Right atrium auricular region (tissue), 2 donors: ENCODE data around the gene PAX7. TPM values are rescaled to one million over a fixed set of nuclear protein-coding genes. Genes with fewer than 3 reads are reported as not detected.

ENCODE experiments used
- DNase-seq: peaks from one replicate; pipeline ENCODE4 v3.0.0-alpha.2; 2019; ENCODE audit warnings: low spot score
- H3K27ac ChIP-seq, 2 donors: fragments of 200-600 bp; sonication (generic); 1 replicate in 1 of 2; 2 replicates in 1 of 2; pipeline ENCODE4 v1.5.1; 2016 to 2019
- H3K27me3 ChIP-seq, 2 donors: fragments of 200-600 bp; sonication (generic); one replicate each; pipeline versions ENCODE4 v1.5.1 to v1.6.0; 2017 to 2019
- H3K36me3 ChIP-seq: fragments of 200-600 bp; sonication (generic); one replicate; pipeline ENCODE4 v1.5.1; 2016
- H3K4me1 ChIP-seq, 2 donors: fragments of 200-600 bp; sonication (generic); one replicate each; pipeline versions ENCODE4 v1.5.1 to v1.6.0; 2017 to 2019
- H3K4me3 ChIP-seq, 2 donors: fragments of 200-600 bp; sonication (generic); 1 replicate in 1 of 2; 2 replicates in 1 of 2; pipeline ENCODE4 v1.5.1; 2017 to 2019; ENCODE audit warnings: mild to moderate bottlenecking in 1 of 2, moderate library complexity in 1 of 2
- H3K9me3 ChIP-seq, 2 donors: fragments of 200-600 bp; sonication (generic); one replicate each; pipeline ENCODE4 v1.5.1; 2019
- CTCF ChIP-seq, 2 donors: fragments of 200-600 bp; sonication (generic); IDR thresholded peaks; one replicate each; pipeline ENCODE4 v1.5.1; 2019; ENCODE audit warnings: antibody characterized with exemption in 2 of 2
- total RNA-seq, 2 donors: library from RNA; depleted of rRNA; stranded (reverse); fragments of >200 nt; gene quantifications; one replicate each; pipeline ENCODE4 v1.1.0, GENCODE V29; 2016

Gene PAX7
- total RNA-seq, 2 donors from 2014 or later: not detected

GRCh38 chr1:18657506-18658201, 27.0 kb downstream of the PAX7 start:
- no peaks in the 10 kb centered on the region for H3K9me3 ChIP-seq
- DNase-seq: no peak
- no peaks in the 10 kb centered on the region for H3K4me1 ChIP-seq
- no peak for TF ChIP-seq CTCF (IDR thresholded peaks at IDR 0.05)
- no peak overlapping the region for H3K4me3 ChIP-seq
- peaks cover 0 to 6% of the 10 kb centered on the region in 2 donors for H3K27me3 ChIP-seq
- H3K27ac ChIP-seq: no peak overlapping the region
- no peaks in the 10 kb centered on the region for H3K36me3 ChIP-seq

DNA sequence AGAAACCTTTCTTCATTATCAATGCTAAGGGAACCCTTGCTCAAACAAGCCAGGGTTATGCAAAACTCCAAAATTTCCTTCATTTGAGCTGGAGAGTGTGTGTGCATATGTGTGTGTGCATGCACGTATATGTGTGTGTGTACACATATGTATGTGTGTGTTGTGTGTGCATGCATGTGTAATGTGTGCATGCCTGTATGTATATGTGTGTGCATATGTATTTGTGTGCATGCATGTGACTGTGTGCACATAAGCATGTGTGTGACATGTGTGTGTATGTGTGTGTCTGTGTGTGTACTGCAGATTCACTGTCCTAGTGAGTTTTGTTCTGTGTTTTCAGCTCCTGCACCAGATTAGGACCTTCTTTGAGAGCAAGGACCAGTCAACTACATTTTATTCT, 28.2 kb downstream of the PAX7 start:
- H3K27me3 ChIP-seq: no peaks in the 10 kb centered on the region
- no peak overlapping the region for H3K27ac ChIP-seq
- TF ChIP-seq CTCF (IDR thresholded peaks at IDR 0.05): no peak
- H3K4me1 ChIP-seq: no peaks in the 10 kb centered on the region
- no peaks in the 10 kb centered on the region for H3K9me3 ChIP-seq
- no peak overlapping the region for H3K4me3 ChIP-seq
- no peak for DNase-seq
- no peaks in the 10 kb centered on the region for H3K36me3 ChIP-seq

DNA sequence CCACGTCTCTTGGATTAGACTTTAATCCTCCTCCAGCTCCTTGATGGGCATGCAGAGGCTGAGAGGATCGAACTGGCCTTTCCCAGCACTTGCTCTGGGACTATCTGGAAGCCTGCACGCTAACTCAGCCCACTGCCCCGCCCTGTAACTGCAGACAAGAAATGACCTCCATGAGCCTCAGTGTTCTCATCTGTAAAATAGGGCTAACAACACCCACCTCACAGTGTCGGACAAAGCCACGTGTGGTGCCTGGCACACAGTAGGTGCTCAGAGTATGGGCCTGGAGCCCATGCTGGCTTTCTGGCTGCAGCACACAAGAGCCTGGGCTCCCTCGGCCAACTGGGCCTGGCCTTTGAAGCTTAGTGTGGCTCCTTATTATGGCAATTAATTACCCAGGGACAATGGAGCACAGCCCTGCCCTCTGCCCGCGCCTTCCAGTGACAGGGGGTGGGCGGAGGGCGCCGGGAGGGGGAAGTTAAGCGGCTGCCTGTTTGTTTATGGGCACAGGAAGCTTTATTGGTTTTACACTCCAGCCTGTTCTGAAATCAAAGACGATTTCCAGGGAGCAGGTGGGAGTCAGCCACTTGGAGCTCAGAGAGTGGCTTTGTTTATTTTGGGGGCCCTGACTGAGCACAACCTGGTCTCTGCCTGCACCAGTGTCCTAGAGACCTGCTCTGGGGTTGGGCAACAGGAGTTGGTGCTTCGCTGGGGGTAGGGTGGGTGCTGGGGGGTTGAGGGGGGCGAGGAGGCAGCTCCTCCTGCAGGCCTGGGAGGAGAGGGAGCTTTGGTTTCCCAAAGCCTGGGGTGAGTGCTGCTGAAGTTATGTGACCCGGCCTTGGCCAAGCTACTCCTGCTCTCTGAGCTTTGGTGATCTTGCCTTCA, 31.0 kb downstream of the PAX7 start:
- Histone ChIP-seq H3K27ac (no peak overlapping the region), H3K9me3 (no peaks in the 10 kb centered on the region), H3K4me3 (no peak overlapping the region), H3K36me3 (no peaks in the 10 kb centered on the region), H3K27me3 (no peaks in the 10 kb centered on the region), H3K4me1 (no peaks in the 10 kb centered on the region)
- no peak for DNase-seq
- no peak for TF ChIP-seq CTCF (IDR thresholded peaks at IDR 0.05)

- no peak for DNase-seq
- Histone ChIP-seq H3K36me3 (no peaks in the 10 kb centered on the region), H3K27ac (no peak overlapping the region), H3K4me3 (no peak overlapping the region), H3K27me3 (no peaks in the 10 kb centered on the region), H3K9me3 (no peaks in the 10 kb centered on the region), H3K4me1 (no peaks in the 10 kb centered on the region)
- TF ChIP-seq CTCF (IDR thresholded peaks at IDR 0.05): no peak
Observed at GRCh38 chr1:18662286-18662639, 31.6 kb downstream of the PAX7 start.

DNA sequence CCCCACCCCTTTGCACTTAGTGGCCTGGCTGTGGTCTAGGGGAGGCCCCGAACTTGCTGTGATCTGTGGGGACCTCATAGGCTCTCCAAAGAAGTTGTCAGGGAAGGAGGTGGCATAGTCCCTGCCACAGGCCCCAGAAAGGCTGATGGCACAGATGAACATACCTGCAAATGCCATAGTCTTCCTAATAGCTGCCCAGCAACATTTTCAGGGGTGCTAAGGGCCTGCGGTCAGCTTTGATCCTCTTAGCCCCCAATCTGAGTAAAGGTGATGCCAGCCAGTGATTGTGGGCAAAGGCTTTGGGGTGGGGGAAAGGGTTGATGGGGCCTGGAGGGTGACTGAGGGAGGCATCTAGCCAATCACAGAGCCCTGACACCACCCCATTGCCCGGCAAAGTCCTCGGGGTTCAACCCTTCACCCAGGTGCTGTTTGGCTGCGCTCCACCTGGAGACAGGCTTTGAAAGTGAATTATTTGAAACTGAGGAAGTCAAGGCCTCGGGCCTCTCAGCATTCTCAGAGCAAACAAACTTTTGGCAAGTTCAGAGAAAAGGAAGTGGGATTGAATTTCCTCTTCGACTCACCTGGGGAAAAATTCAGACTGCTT, 35.8 kb downstream of the PAX7 start:
- no peaks in the 10 kb centered on the region for H3K4me1 ChIP-seq
- no peaks in the 10 kb centered on the region for H3K27me3 ChIP-seq
- no peak for TF ChIP-seq CTCF (IDR thresholded peaks at IDR 0.05)
- H3K36me3 ChIP-seq: no peaks in the 10 kb centered on the region
- H3K4me3 ChIP-seq: no peak overlapping the region
- no peaks in the 10 kb centered on the region for H3K9me3 ChIP-seq
- DNase-seq: no peak
- no peak overlapping the region for H3K27ac ChIP-seq
